GM19025 (cell line): ENCODE data around the gene CDH9.

Experiments used
- ATAC-seq: cut with Tn5 transposase; IDR thresholded peaks from one replicate; pipeline ENCODE4 v1.9.1; 2021; ENCODE audit warnings: mild to moderate bottlenecking, low read depth, moderate library complexity; ENCODE audit not compliant: unreplicated experiment

The CDH9 gene

GRCh38 chr5:26833596-26833995, 204.8 kb downstream of the CDH9 start:
- no peak for ATAC-seq
